22Rv1 (cell line): ENCODE data around the gene CORIN.
"Not testable (repeated sequence)": the region's sequence is repeated elsewhere in the genome, so short reads cannot be mapped to it uniquely, and the experiment has no call there.

Source experiments
- ZFX ChIP-seq: fragments of 450-650 bp; IDR thresholded peaks from 2 replicates; pipeline ENCODE4 v1.6.1; 2017; ENCODE audit warnings: antibody characterized with exemption, borderline replicate concordance
- TF ChIP-seq, protein P1 (sequence below): fragments of 450-650 bp; IDR thresholded peaks from 2 replicates; pipeline ENCODE4 v1.5.1; 2017; ENCODE audit warnings: mild to moderate bottlenecking

DNA sequence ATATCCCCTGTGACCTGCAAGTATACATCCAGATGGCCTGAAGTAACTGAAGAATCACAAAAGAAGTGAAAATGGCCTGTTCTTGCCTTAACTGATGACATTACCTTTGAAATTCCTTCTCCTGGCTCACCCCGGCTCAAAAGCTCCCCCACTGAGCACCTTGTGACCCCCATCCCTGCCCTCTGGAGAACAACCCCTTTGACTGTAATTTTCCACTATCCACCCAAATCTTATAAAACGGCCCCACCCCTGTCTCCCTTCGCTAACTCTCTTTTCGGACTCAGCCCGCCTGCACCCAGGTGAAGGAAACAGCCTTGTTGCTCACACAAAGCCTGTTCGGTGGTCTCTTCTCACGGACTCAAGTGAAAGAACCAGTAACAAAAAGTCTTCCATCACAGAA, 69.9 kb downstream of the CORIN start:
- TF ChIP-seq, protein P1, sequence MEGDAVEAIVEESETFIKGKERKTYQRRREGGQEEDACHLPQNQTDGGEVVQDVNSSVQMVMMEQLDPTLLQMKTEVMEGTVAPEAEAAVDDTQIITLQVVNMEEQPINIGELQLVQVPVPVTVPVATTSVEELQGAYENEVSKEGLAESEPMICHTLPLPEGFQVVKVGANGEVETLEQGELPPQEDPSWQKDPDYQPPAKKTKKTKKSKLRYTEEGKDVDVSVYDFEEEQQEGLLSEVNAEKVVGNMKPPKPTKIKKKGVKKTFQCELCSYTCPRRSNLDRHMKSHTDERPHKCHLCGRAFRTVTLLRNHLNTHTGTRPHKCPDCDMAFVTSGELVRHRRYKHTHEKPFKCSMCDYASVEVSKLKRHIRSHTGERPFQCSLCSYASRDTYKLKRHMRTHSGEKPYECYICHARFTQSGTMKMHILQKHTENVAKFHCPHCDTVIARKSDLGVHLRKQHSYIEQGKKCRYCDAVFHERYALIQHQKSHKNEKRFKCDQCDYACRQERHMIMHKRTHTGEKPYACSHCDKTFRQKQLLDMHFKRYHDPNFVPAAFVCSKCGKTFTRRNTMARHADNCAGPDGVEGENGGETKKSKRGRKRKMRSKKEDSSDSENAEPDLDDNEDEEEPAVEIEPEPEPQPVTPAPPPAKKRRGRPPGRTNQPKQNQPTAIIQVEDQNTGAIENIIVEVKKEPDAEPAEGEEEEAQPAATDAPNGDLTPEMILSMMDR, result not testable (repeated sequence)
- TF ChIP-seq ZFX, result not testable (repeated sequence)
